Ovary (tissue), 9 donors: Measurements from ENCODE around the gene PRPSAP1. TPM values are rescaled to one million over a fixed set of nuclear protein-coding genes. Genes with fewer than 3 reads are reported as not detected.

Experiments
- DNase-seq, 5 donors: peaks; one replicate each; pipeline ENCODE4 v3.0.0-alpha.2; 2019 to 2020
- H3K27ac ChIP-seq, 2 donors: fragments of 200-600 bp; one replicate each; pipeline versions ENCODE4 v1.5.1 to v1.8.0; 2019 to 2022
- H3K27me3 ChIP-seq: fragments of 200-600 bp; one replicate; pipeline ENCODE4 v1.8.0; 2022
- H3K36me3 ChIP-seq: fragments of 200-600 bp; sonication (generic); one replicate; pipeline ENCODE4 v1.5.1; 2019
- H3K4me1 ChIP-seq: one replicate; pipeline ENCODE4 v1.8.1; 2013; ENCODE audit warnings: mild to moderate bottlenecking, moderate library complexity; ENCODE audit not compliant: insufficient read depth
- H3K4me3 ChIP-seq: fragments of 200-600 bp; sonication (generic); one replicate; pipeline ENCODE4 v1.5.1; 2017
- H3K9me3 ChIP-seq, 2 donors: fragments of 200-600 bp in 1 of 2; sonication (generic) in 1 of 2; one replicate each; pipeline versions ENCODE4 v1.5.1 to v1.8.1; 2013 to 2019; ENCODE audit warnings: mild to moderate bottlenecking in 1 of 2, moderate library complexity in 1 of 2
- CTCF ChIP-seq, 3 donors: fragments of 450-650 bp in 2 of 3; fragments of 200-600 bp in 1 of 3; IDR thresholded peaks; one replicate each; pipeline versions ENCODE4 v1.5.1 to v1.8.0; 2016 to 2022; ENCODE audit warnings: antibody characterized with exemption in 3 of 3, mild to moderate bottlenecking in 1 of 3
- EP300 ChIP-seq: sonication (generic); formaldehyde crosslinking; IDR thresholded peaks from one replicate; pipeline ENCODE4 v1.6.1; 2017; ENCODE audit warnings: antibody characterized with exemption
- POLR2A ChIP-seq: fragments of 450-650 bp; IDR thresholded peaks from one replicate; pipeline ENCODE4 v1.6.1; 2017; ENCODE audit warnings: antibody characterized with exemption, mild to moderate bottlenecking, moderate library complexity
- WGBS, 3 donors: extraction: QIAGEN DNeasy Blood & Tissue Kit in 1 of 3; methylation state at CpG; one replicate each; pipeline versions ENCODE4 v1.1.5 to v1.1.7; 2013 to 2017; 5-methylcytosine and 5-hydroxymethylcytosine counted together
- intact Hi-C, 4 donors: fragments of 100-400 bp; cut with DNase I; formaldehyde crosslinking; loops; one replicate each; pipeline versions ENCODE4 v1.11.0 to v1.15.1; 2022 to 2023
- polyA plus RNA-seq, 2 donors: library from polyadenylated mRNA; stranded (reverse); fragments of 200-250 nt in 1 of 2; fragments of 350-450 nt in 1 of 2; fragmentation: Illumina TruSeq in 1 of 2; extraction: RNeasy Lipid Tissue Mini Kit (QIAGEN cat#74804) in 1 of 2; gene quantifications; one replicate each; pipeline ENCODE4 v1.2.3, GENCODE V29; 2013 to 2014
- total RNA-seq, 7 donors: library from RNA; depleted of rRNA in 2 of 7; stranded (reverse); fragments of >200 nt in 2 of 7; fragmentation: NEBNext Ultra II Directional in 3 of 7; extraction: Animal tissue kit (Norgen Biotek cat#: 25700) in 3 of 7; gene quantifications; one replicate each; pipeline versions ENCODE4 v1.1.0 to v1.2.4, GENCODE V29; 2016 to 2023
- donor health status: DM: no; HTN: no; CAD: no; lungs with moderate emphysema.
- donor health status: DM: no; HTN: no; CAD: no.
- donor health status: Bipolar disorder and iron deficiency.
- donor health status: DM: yes; HTN: yes; CAD: no.
- donor health status: DM: no; HTN: no; CAD: no.
- donor health status: DM: yes; HTN: yes; CAD: no.

The PRPSAP1 gene
- total and polyA plus RNA-seq, 9 donors: 26.1 to 57.9 (median 44.5) TPM

- H3K4me3 ChIP-seq: no peak overlapping the region
- intact Hi-C loops: loop anchor here (2.0 to 10.0 kb wide), 6 partner anchors 93 to 363 kb away; no protein-coding TSS in a partner anchor
- H3K36me3 ChIP-seq: no peaks in the 10 kb centered on the region
- no peak overlapping the region for H3K27ac ChIP-seq
- no peak for DNase-seq
- 85 to 88% (median 85%) methylated on average over 30 to 31 of the region's 31 CpGs for WGBS, 3 donors
- peaks cover 2% of the 10 kb centered on the region for H3K4me1 ChIP-seq
- no peak for TF ChIP-seq EP300
- TF ChIP-seq CTCF (IDR thresholded peaks at IDR 0.05): no peak
- TF ChIP-seq POLR2A: no peak
- no peaks in the 10 kb centered on the region for H3K27me3 ChIP-seq
- no peaks in the 10 kb centered on the region for H3K9me3 ChIP-seq
Observed at GRCh38 chr17:76277300-76278267, 76.1 kb downstream of the PRPSAP1 start.

- Histone ChIP-seq H3K4me1 (peaks cover 6% of the 10 kb centered on the region), H3K27ac (no peak overlapping the region), H3K27me3 (no peaks in the 10 kb centered on the region), H3K36me3 (no peaks in the 10 kb centered on the region), H3K4me3 (no peak overlapping the region), H3K9me3 (no peaks in the 10 kb centered on the region)
- no peak for TF ChIP-seq EP300
- no peak for TF ChIP-seq POLR2A
- no peak for TF ChIP-seq CTCF (IDR thresholded peaks at IDR 0.05)
- intact Hi-C loops: loop anchor here in 3 of 4 donors (5.0 to 10.0 kb wide), 5 partner anchors 92 to 362 kb away; no protein-coding TSS in a partner anchor
- 85 to 93% (median 88%) methylated on average over 19 of the region's 19 CpGs for WGBS, 3 donors
- DNase-seq: no peak
Observed at GRCh38 chr17:76276461-76277299, 77.0 kb downstream of the PRPSAP1 start.

GRCh38 chr17:76276069-76276431, 77.7 kb downstream of the PRPSAP1 start:
- Histone ChIP-seq H3K27ac (no peak overlapping the region), H3K27me3 (no peaks in the 10 kb centered on the region), H3K4me1 (peaks cover 11% of the 10 kb centered on the region), H3K9me3 (no peaks in the 10 kb centered on the region), H3K4me3 (no peak overlapping the region), H3K36me3 (no peaks in the 10 kb centered on the region)
- TF ChIP-seq EP300: no peak
- no peak for TF ChIP-seq POLR2A
- TF ChIP-seq CTCF (IDR thresholded peaks at IDR 0.05): no peak
- DNase-seq: no peak
- 86 to 93% (median 89%) methylated on average over 11 of the region's 11 CpGs for WGBS, 3 donors
- intact Hi-C loops: loop anchor here in 3 of 4 donors (5.0 to 10.0 kb wide), 5 partner anchors 91 to 361 kb away; no protein-coding TSS in a partner anchor

- intact Hi-C loops: loop anchor here in 3 of 4 donors (5.0 to 10.0 kb wide), 5 partner anchors 91 to 361 kb away; no protein-coding TSS in a partner anchor
- TF ChIP-seq CTCF (IDR thresholded peaks at IDR 0.05): no peak
- TF ChIP-seq POLR2A: no peak
- no peak for TF ChIP-seq EP300
Observed at GRCh38 chr17:76275382-76276068, 78.2 kb downstream of the PRPSAP1 start.

More at GRCh38 chr17:76275382-76276068, 78.2 kb downstream of the PRPSAP1 start:
- Histone ChIP-seq H3K36me3 (no peaks in the 10 kb centered on the region), H3K27ac (no peak overlapping the region), H3K4me3 (no peak overlapping the region), H3K27me3 (no peaks in the 10 kb centered on the region), H3K4me1 (peaks cover 11% of the 10 kb centered on the region), H3K9me3 (no peaks in the 10 kb centered on the region)
- no peak for DNase-seq
- WGBS, 3 donors: 86 to 88% (median 87%) methylated on average over 21 to 22 of the region's 22 CpGs
